Effector memory CD8-positive, alpha-beta T cell (primary cell): Measurements from ENCODE around the gene GNG13.

Experiments used
- ATAC-seq: fragments of 150-1000 bp; cut with Tn5 transposase; replicated peaks from 2 replicates; pipeline ENCODE4 v1.10.0; 2021; ENCODE audit warnings: mild to moderate bottlenecking, moderate library complexity
- DNase-seq, 3 experiments: peaks; one replicate each; pipeline ENCODE4 v3.0.0; 2021
- H3K27ac Mint-ChIP-seq, 2 donors: one replicate each; pipeline ENCODE4 v1.8.0; 2022; ENCODE audit warnings: mild to moderate bottlenecking in 2 of 2, mixed read lengths in 2 of 2, moderate library complexity in 2 of 2
- H3K27me3 Mint-ChIP-seq, 2 donors: one replicate each; pipeline ENCODE4 v1.8.0; 2022; ENCODE audit warnings: mixed read lengths in 2 of 2
- H3K36me3 Mint-ChIP-seq: one replicate; pipeline ENCODE4 v1.8.0; 2022; ENCODE audit warnings: mild to moderate bottlenecking, moderate library complexity, mixed read lengths; ENCODE audit not compliant: insufficient read depth
- H3K4me1 Mint-ChIP-seq, 2 donors: one replicate each; pipeline ENCODE4 v1.8.0; 2022; ENCODE audit warnings: low read depth in 2 of 2, mixed read lengths in 2 of 2
- H3K4me3 Mint-ChIP-seq, 2 donors: one replicate each; pipeline ENCODE4 v1.8.0; 2022; ENCODE audit warnings: mild to moderate bottlenecking in 2 of 2, mixed read lengths in 2 of 2, moderate library complexity in 2 of 2
- H3K9me3 Mint-ChIP-seq, 2 donors: one replicate each; pipeline ENCODE4 v1.8.0; 2022; ENCODE audit warnings: mixed read lengths in 2 of 2

Gene GNG13

GRCh38 chr16:814974-815373 is 14.4 kb upstream of the GNG13 start:
- H3K36me3 Mint-ChIP-seq: peaks cover 4% of the 10 kb centered on the region
- H3K27me3 Mint-ChIP-seq: peaks cover 16 to 27% of the 10 kb centered on the region in 2 donors
- no peak overlapping the region for H3K27ac Mint-ChIP-seq
- peaks cover 0 to 2% of the 10 kb centered on the region in 2 donors for H3K4me1 Mint-ChIP-seq
- ATAC-seq (no peak), DNase-seq (no peak)
- no peak overlapping the region for H3K4me3 Mint-ChIP-seq
- no peaks in the 10 kb centered on the region for H3K9me3 Mint-ChIP-seq

GRCh38 chr16:813916-814412 is 13.4 kb upstream of the GNG13 start:
- DNase-seq (no peak), ATAC-seq (no peak)
- no peak overlapping the region for H3K4me3 Mint-ChIP-seq
- no peaks in the 10 kb centered on the region for H3K4me1 Mint-ChIP-seq
- no peak overlapping the region for H3K27ac Mint-ChIP-seq
- H3K27me3 Mint-ChIP-seq: peaks cover 16 to 27% of the 10 kb centered on the region in 2 donors
- peaks cover 4% of the 10 kb centered on the region for H3K36me3 Mint-ChIP-seq
- H3K9me3 Mint-ChIP-seq: no peaks in the 10 kb centered on the region

- peak; percentile 62 for ATAC-seq
- no peak for DNase-seq
Measured at GRCh38 chr16:813204-813915, 12.8 kb upstream of the GNG13 start.

GRCh38 chr16:808085-808386 is 7.5 kb upstream of the GNG13 start:
- ATAC-seq (no peak), DNase-seq (no peak)
- Mint-ChIP-seq H3K4me3 (peak overlapping the region; percentile 89 to 98), H3K27ac (peak overlapping the region; percentile 89 to 97), H3K27me3 (peaks cover 14 to 23% of the 10 kb centered on the region in 2 donors), H3K36me3 (peaks cover 22% of the 10 kb centered on the region), H3K9me3 (no peaks in the 10 kb centered on the region), H3K4me1 (peaks cover 6 to 9% of the 10 kb centered on the region in 2 donors)

More at GRCh38 chr16:813204-813915, 12.8 kb upstream of the GNG13 start:
- H3K36me3 Mint-ChIP-seq: peaks cover 4% of the 10 kb centered on the region
- no peak overlapping the region for H3K27ac Mint-ChIP-seq
- no peaks in the 10 kb centered on the region for H3K9me3 Mint-ChIP-seq
- no peak overlapping the region for H3K4me3 Mint-ChIP-seq
- peaks cover 16 to 27% of the 10 kb centered on the region in 2 donors for H3K27me3 Mint-ChIP-seq
- peaks cover 0 to 3% of the 10 kb centered on the region in 2 donors for H3K4me1 Mint-ChIP-seq

GRCh38 chr16:807347-808084 is 7.0 kb upstream of the GNG13 start:
- H3K4me1 Mint-ChIP-seq: peaks cover 6 to 9% of the 10 kb centered on the region in 2 donors
- peaks cover 9 to 21% of the 10 kb centered on the region in 2 donors for H3K27me3 Mint-ChIP-seq
- peak overlapping the region; percentile 89 to 97 for H3K27ac Mint-ChIP-seq
- H3K4me3 Mint-ChIP-seq: peak overlapping the region; percentile 89 to 98
- DNase-seq (peak; percentile 66 to 79 (median 79)), ATAC-seq (peak; percentile 94)
- peaks cover 22% of the 10 kb centered on the region for H3K36me3 Mint-ChIP-seq
- H3K9me3 Mint-ChIP-seq: no peaks in the 10 kb centered on the region

GRCh38 chr16:805474-805873 is 4.9 kb upstream of the GNG13 start:
- H3K4me3 Mint-ChIP-seq: peak overlapping the region in 1 of 2 donors; percentile 98
- ATAC-seq: no peak
- DNase-seq: no peak
- H3K4me1 Mint-ChIP-seq: peaks cover 6 to 9% of the 10 kb centered on the region in 2 donors
- H3K36me3 Mint-ChIP-seq: peaks cover 18% of the 10 kb centered on the region
- H3K27ac Mint-ChIP-seq: peak overlapping the region in 1 of 2 donors; percentile 97
- H3K9me3 Mint-ChIP-seq: no peaks in the 10 kb centered on the region
- peaks cover 0 to 23% of the 10 kb centered on the region in 2 donors for H3K27me3 Mint-ChIP-seq

- Mint-ChIP-seq H3K4me3 (no peak overlapping the region), H3K27me3 (peaks cover 0 to 21% of the 10 kb centered on the region in 2 donors), H3K27ac (no peak overlapping the region), H3K9me3 (no peaks in the 10 kb centered on the region), H3K4me1 (peaks cover 6 to 9% of the 10 kb centered on the region in 2 donors), H3K36me3 (peaks cover 18% of the 10 kb centered on the region)
- DNase-seq (no peak), ATAC-seq (no peak)
Measured at GRCh38 chr16:804193-805048, 3.9 kb upstream of the GNG13 start.

GRCh38 chr16:803754-804080 is 3.2 kb upstream of the GNG13 start:
- Mint-ChIP-seq H3K4me3 (no peak overlapping the region), H3K36me3 (peaks cover 18% of the 10 kb centered on the region), H3K4me1 (peaks cover 6 to 9% of the 10 kb centered on the region in 2 donors), H3K27me3 (peaks cover 0 to 28% of the 10 kb centered on the region in 2 donors), H3K27ac (no peak overlapping the region), H3K9me3 (no peaks in the 10 kb centered on the region)
- DNase-seq (no peak), ATAC-seq (no peak)

GRCh38 chr16:802914-803753 is 2.6 kb upstream of the GNG13 start:
- Mint-ChIP-seq H3K9me3 (no peaks in the 10 kb centered on the region), H3K27me3 (peaks cover 0 to 33% of the 10 kb centered on the region in 2 donors), H3K36me3 (peaks cover 18% of the 10 kb centered on the region), H3K4me1 (peaks cover 5 to 6% of the 10 kb centered on the region in 2 donors), H3K27ac (no peak overlapping the region), H3K4me3 (no peak overlapping the region)
- DNase-seq (no peak), ATAC-seq (no peak)

GRCh38 chr16:802461-802860 is 1.9 kb upstream of the GNG13 start:
- peaks cover 0 to 39% of the 10 kb centered on the region in 2 donors for H3K27me3 Mint-ChIP-seq
- H3K27ac Mint-ChIP-seq: no peak overlapping the region

GRCh38 chr16:801584-802363 is 1.2 kb upstream of the GNG13 start:
- no peaks in the 10 kb centered on the region for H3K9me3 Mint-ChIP-seq
- peaks cover 0 to 1% of the 10 kb centered on the region in 2 donors for H3K4me1 Mint-ChIP-seq
- H3K27me3 Mint-ChIP-seq: peaks cover 0 to 39% of the 10 kb centered on the region in 2 donors
- peaks cover 6% of the 10 kb centered on the region for H3K36me3 Mint-ChIP-seq
- H3K27ac Mint-ChIP-seq: no peak overlapping the region
- H3K4me3 Mint-ChIP-seq: no peak overlapping the region
- no peak for DNase-seq
- no peak for ATAC-seq

More at GRCh38 chr16:802461-802860, 1.9 kb upstream of the GNG13 start:
- no peaks in the 10 kb centered on the region for H3K9me3 Mint-ChIP-seq
- H3K4me3 Mint-ChIP-seq: no peak overlapping the region
- DNase-seq: no peak
- peaks cover 12% of the 10 kb centered on the region for H3K36me3 Mint-ChIP-seq
- no peak for ATAC-seq
- H3K4me1 Mint-ChIP-seq: peaks cover 0 to 1% of the 10 kb centered on the region in 2 donors
